K562 (cell line): Measurements from ENCODE around the gene KCNQ5. TPM values are rescaled to one million over a fixed set of nuclear protein-coding genes. Genes with fewer than 3 reads are reported as not detected.

Experiments
- ATAC-seq: fragments of 200-7000 bp; cut with Tn5 transposase; 3 replicates; pipeline ENCODE4 v1.9.1; 2020; ENCODE audit warnings: moderate library complexity
- BruUV-seq: library from RNA; stranded (reverse); fragments of 400-500 nt; replicated peaks from 2 replicates; lab custom pipeline; 2021; lab: Mats Ljungman, UMichigan
- CTCF ChIA-PET: fragments of 300-600 bp; formaldehyde crosslinking; extraction: SDS; loops from one replicate; lab custom pipeline; 2021; ENCODE audit warnings: low intra/inter-chr PET ratio; lab: Yijun Ruan, JAX
- POLR2A ChIA-PET: fragments of 300-600, 350-650 bp; sonication (Branson Sonifier 250); formaldehyde crosslinking; extraction: SDS; loops from one replicate; lab custom pipeline; 2021; ENCODE audit warnings: antibody characterized with exemption, inconsistent platforms; lab: Yijun Ruan, JAX
- DNase-seq, 4 experiments: peaks; one replicate each; pipeline versions ENCODE4 v3.0.0 to v3.0.0-alpha.2; 2011 to 2018; ENCODE audit warnings: low spot score in 3 of 4, mixed read lengths in 3 of 4; ENCODE audit errors: extremely low read depth in 1 of 4
- FAIRE-seq: peaks from 2 replicates; lab custom pipeline; 2011; peaks lifted over from hg19 to GRCh38; lab: Jason Lieb, UNC
- H2AFZ ChIP-seq: 2 replicates; pipeline ENCODE4 v1.6.0; 2011; ENCODE audit warnings: low read depth, low read length, control low read depth, inconsistent platforms
- H3K27ac ChIP-seq: fragments of 200-600 bp; 3 replicates; pipeline ENCODE4 v1.8.0; 2011; ENCODE audit warnings: low read depth, mild to moderate bottlenecking, control low read depth, inconsistent platforms, low read length, moderate library complexity, mixed read lengths; ENCODE audit errors: extremely low read depth
- H3K27me3 ChIP-seq, 2 experiments: fragments of 300-600 bp in 1 of 2; 2 replicates in 1 of 2; 3 replicates in 1 of 2; pipeline versions ENCODE4 v1.6.0 to v1.8.0; 2011; ENCODE audit warnings: inconsistent platforms in 2 of 2, low read length in 2 of 2, mild to moderate bottlenecking in 1 of 2, mixed read lengths in 1 of 2, moderate library complexity in 1 of 2; ENCODE audit not compliant: control insufficient read depth in 2 of 2, insufficient read depth in 2 of 2
- H3K36me3 ChIP-seq: fragments of 300-600 bp; 3 replicates; pipeline ENCODE4 v1.8.0; 2011; ENCODE audit warnings: mild to moderate bottlenecking, low read length, inconsistent platforms; ENCODE audit not compliant: control insufficient read depth, insufficient read depth
- H3K4me1 ChIP-seq, 2 experiments: fragments of 200-600 bp in 1 of 2; replicated peaks in 1 of 2; 2 replicates in 1 of 2; 3 replicates in 1 of 2; pipeline versions ENCODE4 v1.5.1 to v1.8.0; 2011; ENCODE audit warnings: inconsistent platforms in 2 of 2, low read length in 2 of 2, mild to moderate bottlenecking in 1 of 2, mixed read lengths in 1 of 2, moderate library complexity in 1 of 2; ENCODE audit not compliant: control insufficient read depth in 2 of 2, insufficient read depth in 2 of 2
- H3K4me2 ChIP-seq: 2 replicates; pipeline ENCODE4 v1.6.1; 2011; ENCODE audit warnings: low read length, control low read depth, inconsistent platforms, mixed read lengths; ENCODE audit not compliant: insufficient read depth
- H3K4me3 ChIP-seq: fragments of 200-600 bp; sonication (generic), shearing (Covaris generic); 2 replicates; pipeline ENCODE4 v1.5.1; 2016; ENCODE audit warnings: control low read depth, inconsistent platforms
- H3K79me2 ChIP-seq: fragments of 200-600 bp; 3 replicates; pipeline ENCODE4 v1.8.0; 2011; ENCODE audit warnings: low read length, inconsistent platforms; ENCODE audit not compliant: control insufficient read depth, insufficient read depth
- H3K9ac ChIP-seq, 2 experiments: 2 replicates each; pipeline versions ENCODE4 v1.6.0 to v1.6.1; 2011; ENCODE audit warnings: low read depth in 2 of 2, low read length in 2 of 2, control low read depth in 1 of 2, inconsistent platforms in 1 of 2, mild to moderate bottlenecking in 1 of 2, mixed read lengths in 1 of 2; ENCODE audit not compliant: insufficient read depth in 1 of 2
- H3K9me1 ChIP-seq: one replicate; pipeline ENCODE4 v1.6.0; 2011; ENCODE audit warnings: inconsistent platforms, mild to moderate bottlenecking, low read length, moderate library complexity; ENCODE audit not compliant: control insufficient read depth, insufficient read depth
- H3K9me3 ChIP-seq: replicated peaks from 2 replicates; pipeline ENCODE4 v1.5.1; 2011; ENCODE audit warnings: low read depth, low read length, inconsistent platforms; ENCODE audit not compliant: control insufficient read depth, insufficient read depth
- H4K20me1 ChIP-seq: replicated peaks from 2 replicates; pipeline ENCODE4 v1.6.1; 2011; ENCODE audit warnings: low read length, inconsistent platforms, mixed read lengths; ENCODE audit not compliant: control insufficient read depth, insufficient read depth
- CEBPG ChIP-seq, 3 experiments: fragments of 200-800 bp in 1 of 3; sonication (Bioruptor generic) in 1 of 3; sonication (generic) in 1 of 3; formaldehyde crosslinking in 1 of 3; IDR thresholded peaks in 2 of 3; conservative IDR thresholded peaks in 1 of 3; 2 replicates each; pipeline versions ENCODE4 v1.6.1 to v1.8.0; 2016 to 2022; ENCODE audit warnings: missing compliant biosample characterization in 2 of 3, missing genetic modification characterization in 2 of 3, mild to moderate bottlenecking in 1 of 3, missing genetic modification reagents in 1 of 3
- E2F3 ChIP-seq: fragments of 250-450 bp; sonication (Bioruptor Pico); IDR thresholded peaks from 2 replicates; pipeline ENCODE4 v1.4.0; 2020; ENCODE audit warnings: mild to moderate bottlenecking
- ELF1 ChIP-seq: fragments of 200-800 bp; sonication (Bioruptor generic); IDR thresholded peaks from 2 replicates; pipeline ENCODE4 v1.6.1; 2016; ENCODE audit warnings: missing genetic modification characterization, missing compliant biosample characterization
- LEF1 ChIP-seq: fragments of 450-650 bp; IDR thresholded peaks from 2 replicates; pipeline ENCODE4 v1.6.1; 2016; ENCODE audit warnings: mild to moderate bottlenecking
- MEIS2 ChIP-seq: fragments of 450-650 bp; IDR thresholded peaks from 2 replicates; pipeline ENCODE4 v1.6.1; 2014; ENCODE audit warnings: mild to moderate bottlenecking; ENCODE audit not compliant: partially characterized antibody
- PATZ1 ChIP-seq: fragments of 250-450 bp; sonication (Bioruptor Pico); IDR thresholded peaks from 2 replicates; pipeline ENCODE4 v1.5.0; 2020; ENCODE audit warnings: mild to moderate bottlenecking, borderline replicate concordance
- PHTF2 ChIP-seq: fragments of 250-450 bp; sonication (Bioruptor Pico); IDR thresholded peaks from 2 replicates; pipeline ENCODE4 v1.5.0; 2021; ENCODE audit warnings: mild to moderate bottlenecking
- SMAD2 ChIP-seq: fragments of 150-350 bp; IDR thresholded peaks from 2 replicates; pipeline ENCODE4 v1.6.1; 2014; ENCODE audit warnings: low read depth, mild to moderate bottlenecking, low read length
- SMARCB1 ChIP-seq: IDR thresholded peaks from 2 replicates; pipeline ENCODE4 v1.6.1; 2011; ENCODE audit warnings: improper control_type of control experiment, low read depth; ENCODE audit not compliant: insufficient read length
- SRSF9 ChIP-seq: fragments of 200-400 bp; formaldehyde crosslinking; IDR thresholded peaks from 2 replicates; pipeline ENCODE4 v1.6.1; 2017; ENCODE audit warnings: low read depth, low read length, borderline replicate concordance
- THRB ChIP-seq: fragments of 450-650 bp; formaldehyde crosslinking; conservative IDR thresholded peaks from 2 replicates; pipeline ENCODE4 v1.4.0; 2022; ENCODE audit warnings: mild to moderate bottlenecking, missing genetic modification characterization
- ZNF134 ChIP-seq: fragments of 250-450 bp; sonication (Bioruptor Pico); conservative IDR thresholded peaks from 2 replicates; pipeline ENCODE4 v1.4.0; 2020
- ZNF311 ChIP-seq: fragments of 250-450 bp; sonication (Bioruptor Pico); IDR thresholded peaks from 2 replicates; pipeline ENCODE4 v1.4.0; 2020; ENCODE audit warnings: mild to moderate bottlenecking, moderate library complexity
- WGBS: fragments of 100-300 bp; shearing (Covaris generic); methylation state at CpG from one replicate; pipeline ENCODE4 v1.1.6; 2016; ENCODE audit warnings: low coverage, mixed read lengths; ENCODE audit not compliant: insufficient coverage; ENCODE audit errors: missing lambda C conversion rate; 5-methylcytosine and 5-hydroxymethylcytosine counted together
- in situ Hi-C: fragments of 300-500 bp; cut with MboI; formaldehyde crosslinking; loops from 4 replicates; pipeline ENCODE4 v1.15.0; 2018; ENCODE audit warnings: inconsistent platforms, mixed read lengths
- intact Hi-C: fragments of 100-400 bp; cut with micrococcal nuclease; formaldehyde crosslinking; loops from 2 replicates; pipeline ENCODE4 v1.14.2; 2022
- polyA plus RNA-seq, 8 experiments: library from polyadenylated mRNA; depleted of rRNA in 4 of 8; stranded (reverse) in 5 of 8; unstranded in 3 of 8; fragments of >200 nt; fragmentation: Nextera tagmentation in 2 of 8; fragmentation: Illumina TruSeq in 1 of 8; extraction: Ambion mirVana in 2 of 8; extraction: Trizol in 1 of 8; gene quantifications; 2 replicates each; pipeline versions ENCODE4 v1.2.1 to v1.2.3, GENCODE V29; 2011 to 2014; ENCODE audit warnings: inconsistent platforms in 1 of 8, missing spikeins in 1 of 8
- total RNA-seq, 7 experiments: library from RNA; depleted of rRNA in 6 of 7; stranded (reverse); fragments of >200 nt in 6 of 7; fragmentation: Illumina TruSeq in 2 of 7; extraction: Trizol in 2 of 7; gene quantifications; 2 replicates each; pipeline versions ENCODE4 v1.2.1 to v1.2.3, GENCODE V29; 2011 to 2021; ENCODE audit warnings: low replicate concordance in 1 of 7
- TF ChIP-seq, protein P1 (sequence below): fragments of 450-650 bp; IDR thresholded peaks from 2 replicates; pipeline ENCODE4 v1.6.1; 2014; ENCODE audit warnings: low read depth, mild to moderate bottlenecking, moderate library complexity, borderline replicate concordance
- TF ChIP-seq, protein P2 (sequence below): fragments of 250-450 bp; sonication (Bioruptor Pico); IDR thresholded peaks from 2 replicates; pipeline ENCODE4 v1.5.0; 2021; ENCODE audit warnings: mild to moderate bottlenecking, moderate library complexity

KCNQ5 gene
- total and polyA plus RNA-seq, 9 of the 15 experiments (the other 6 are each of a cell fraction or from before 2014, with no cell fraction given): 0.31 to 5.9 (median 2.6) TPM

- no peak for DNase-seq
- intact Hi-C loops (no loop called here), in situ Hi-C loops (no loop called here)
- ChIA-PET POLR2A (no interaction called here), CTCF (no interaction called here)
- H3K27me3 ChIP-seq: no peaks in the 10 kb centered on the region
- no peaks in the 10 kb centered on the region for H3K36me3 ChIP-seq
- H3K9me3 ChIP-seq: no peaks in the 10 kb centered on the region
- H3K27ac ChIP-seq: no peak overlapping the region
- no peaks in the 10 kb centered on the region for H3K79me2 ChIP-seq
- H4K20me1 ChIP-seq: no peaks in the 10 kb centered on the region
- no peaks in the 10 kb centered on the region for H3K4me1 ChIP-seq
- FAIRE-seq: no peak
- 12% methylated on average over 7 of the region's 7 CpGs for WGBS
- H3K4me2 ChIP-seq: no peak overlapping the region
- H3K4me3 ChIP-seq: no peak overlapping the region
- TF ChIP-seq E2F3 (CRISPR knock-in tag) (no peak), SRSF9 (no peak), MEIS2 (no peak), SMAD2 (no peak), ELF1 (tag) (no peak), PATZ1 (CRISPR knock-in tag) (no peak), PHTF2 (CRISPR knock-in tag) (no peak), LEF1 (no peak), CEBPG (CRISPR knock-in tag; IDR thresholded peaks at IDR 0.05) (no peak), CEBPG (tag; conservative IDR thresholded peaks at IDR 0.05 in 1 of 2, IDR thresholded peaks at IDR 0.05 in 1 of 2) (no peak), SMARCB1 (no peak), ZNF134 (CRISPR knock-in tag) (no peak), ZNF311 (CRISPR knock-in tag) (no peak), THRB (CRISPR knock-in tag) (no peak)
- TF ChIP-seq, protein P1, sequence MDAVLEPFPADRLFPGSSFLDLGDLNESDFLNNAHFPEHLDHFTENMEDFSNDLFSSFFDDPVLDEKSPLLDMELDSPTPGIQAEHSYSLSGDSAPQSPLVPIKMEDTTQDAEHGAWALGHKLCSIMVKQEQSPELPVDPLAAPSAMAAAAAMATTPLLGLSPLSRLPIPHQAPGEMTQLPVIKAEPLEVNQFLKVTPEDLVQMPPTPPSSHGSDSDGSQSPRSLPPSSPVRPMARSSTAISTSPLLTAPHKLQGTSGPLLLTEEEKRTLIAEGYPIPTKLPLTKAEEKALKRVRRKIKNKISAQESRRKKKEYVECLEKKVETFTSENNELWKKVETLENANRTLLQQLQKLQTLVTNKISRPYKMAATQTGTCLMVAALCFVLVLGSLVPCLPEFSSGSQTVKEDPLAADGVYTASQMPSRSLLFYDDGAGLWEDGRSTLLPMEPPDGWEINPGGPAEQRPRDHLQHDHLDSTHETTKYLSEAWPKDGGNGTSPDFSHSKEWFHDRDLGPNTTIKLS: no peak
- TF ChIP-seq, protein P2, sequence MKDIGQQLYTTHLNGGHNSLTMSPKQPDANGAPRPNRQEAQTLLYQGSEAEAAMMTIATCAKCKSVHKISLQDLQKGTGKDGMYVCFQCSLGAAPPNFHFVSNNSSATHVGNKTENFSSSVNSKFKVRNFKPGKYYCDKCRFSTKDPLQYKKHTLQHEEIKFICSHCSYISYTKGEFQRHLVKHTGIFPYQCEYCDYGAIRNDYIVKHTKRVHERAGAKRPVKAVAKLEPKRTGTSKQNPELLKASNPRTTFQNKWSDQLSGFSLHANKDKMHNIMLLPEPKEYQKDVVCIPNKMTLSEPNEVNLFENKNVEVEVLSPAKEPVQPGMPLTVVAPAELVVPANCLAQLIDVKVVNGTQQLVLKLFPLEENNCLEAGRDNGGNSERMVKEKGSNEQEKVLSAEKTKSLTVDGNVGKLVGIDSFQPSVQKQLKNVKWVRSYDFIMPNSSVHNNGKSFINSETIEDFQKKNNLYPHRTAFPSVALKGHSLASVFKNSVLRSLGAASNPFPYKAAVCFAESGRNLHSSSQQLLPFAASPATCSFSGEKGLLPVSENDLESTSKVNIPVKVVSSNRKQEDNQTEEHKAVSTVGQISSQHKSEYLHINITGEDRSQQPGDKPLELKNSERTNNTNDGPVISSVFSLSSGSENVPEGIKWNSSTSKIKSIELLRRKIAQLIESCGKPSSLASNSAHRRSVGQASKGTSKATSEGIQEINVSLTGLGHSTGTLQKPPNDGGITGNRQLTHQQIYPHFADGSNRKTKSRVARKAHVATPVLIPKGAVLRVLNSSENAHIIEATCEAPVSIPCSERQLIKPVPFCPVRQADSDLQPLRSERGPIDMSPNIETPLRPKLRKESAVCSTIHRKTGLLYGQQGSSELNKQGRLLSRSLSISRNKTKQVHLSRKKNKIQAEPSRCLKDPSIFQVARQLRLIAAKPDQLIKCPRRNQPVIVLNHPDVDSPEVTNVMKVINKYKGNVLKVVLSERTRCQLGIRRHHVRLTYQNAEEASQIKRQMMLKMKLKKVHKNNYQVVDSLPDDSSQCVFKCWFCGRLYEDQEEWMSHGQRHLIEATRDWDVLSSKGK (CRISPR knock-in tag): no peak
- no peak for ATAC-seq
- H3K9me1 ChIP-seq: no peaks in the 10 kb centered on the region
- no TSS peak for BruUV-seq
- no peak overlapping the region for H3K9ac ChIP-seq
- H2AFZ ChIP-seq: no peak overlapping the region
These were observed 318.4 kb downstream of the KCNQ5 start for GRCh38 chr6:72940265-72940664.
